T47D (cell line): ENCODE measurements around the gene TCERG1.
"Not testable (repeated sequence)": the region's sequence is repeated elsewhere in the genome, so short reads cannot be mapped to it uniquely, and the experiment has no call there.

Source experiments
- DNase-seq, 2 experiments: peaks; one replicate each; pipeline versions ENCODE4 v3.0.0 to v3.0.0-alpha.2; 2011 to 2012; ENCODE audit warnings: low read depth in 1 of 2, low spot score in 1 of 2
- JUND ChIP-seq: IDR thresholded peaks from 2 replicates; pipeline ENCODE4 v1.6.1; 2012; ENCODE audit warnings: low read depth
- in situ Hi-C: cut with HindIII; loops from 2 replicates; pipeline ENCODE4 v1.10.0; 2016; ENCODE audit warnings: low sequenced_read_pairs, low pct_unique_long_range_greater_than_20kb

Gene TCERG1

DNA sequence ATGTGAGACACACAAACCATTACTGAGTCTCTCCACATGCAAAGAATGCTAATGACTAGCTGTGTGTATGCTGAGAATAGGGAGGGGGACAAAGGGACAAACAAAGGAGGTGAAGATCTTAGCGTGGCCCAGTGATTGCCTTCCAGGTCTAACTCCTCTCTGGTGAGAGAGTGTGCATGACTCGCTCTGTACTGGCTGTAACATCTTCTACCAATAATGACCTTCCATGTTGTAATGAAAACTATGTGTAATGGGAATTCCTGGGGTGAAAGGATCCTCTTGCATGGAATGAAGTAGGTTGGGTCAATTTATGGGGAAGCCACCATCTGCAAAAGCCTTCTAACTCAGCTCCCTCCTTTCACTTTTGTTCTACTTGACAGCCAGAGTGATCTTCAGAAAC, 93.3 kb downstream of the TCERG1 start:
- no peak for TF ChIP-seq JUND
- in situ Hi-C loops, result no loop called here

DNA sequence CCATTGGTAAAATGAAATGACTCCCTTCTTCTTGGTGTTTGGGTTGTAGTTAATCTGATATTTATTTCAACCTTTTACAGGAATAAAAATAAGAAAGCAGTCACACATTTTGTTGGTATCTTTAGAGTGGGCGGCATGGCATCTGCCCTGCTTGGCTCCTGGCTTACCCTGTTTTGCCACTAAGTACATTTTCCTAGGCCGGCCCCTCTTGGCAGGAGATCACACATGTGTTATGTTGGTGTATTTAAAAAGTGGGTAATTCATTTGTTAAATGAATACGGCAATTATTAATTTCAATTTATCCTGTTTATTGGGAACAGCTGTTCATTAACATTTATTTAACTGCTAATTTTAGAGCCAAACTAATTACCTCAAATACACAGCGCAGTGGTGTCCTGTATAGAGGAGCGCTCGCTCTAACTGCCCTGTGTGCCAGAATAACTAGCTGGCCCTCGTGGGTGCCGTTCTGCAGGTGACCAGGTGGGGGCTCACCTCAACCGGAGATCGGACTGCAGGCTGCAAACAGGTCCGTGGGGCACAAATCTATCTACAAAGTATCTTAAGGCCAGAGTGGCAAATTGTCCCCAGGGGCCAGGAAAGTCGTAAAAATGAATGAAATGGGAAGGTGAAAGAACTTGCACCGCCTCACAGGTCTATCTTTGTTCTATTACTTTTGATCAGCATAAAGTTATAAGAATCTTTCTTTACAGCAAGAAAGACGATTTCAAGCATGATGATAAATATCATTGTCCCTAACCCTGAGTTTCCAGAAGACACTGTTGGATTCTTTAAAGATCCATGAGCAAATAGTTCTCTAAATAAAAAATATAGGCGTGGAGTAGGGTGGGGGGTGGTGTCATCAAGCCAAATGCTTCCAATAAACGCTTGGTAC, 95.1 kb downstream of the TCERG1 start:
- in situ Hi-C loops, result no loop called here
- TF ChIP-seq JUND, result no peak
- peak; percentile 71 to 79 for DNase-seq

More for the DNA sequence above, 93.3 kb downstream of the TCERG1 start:
- DNase-seq, result no peak

DNA sequence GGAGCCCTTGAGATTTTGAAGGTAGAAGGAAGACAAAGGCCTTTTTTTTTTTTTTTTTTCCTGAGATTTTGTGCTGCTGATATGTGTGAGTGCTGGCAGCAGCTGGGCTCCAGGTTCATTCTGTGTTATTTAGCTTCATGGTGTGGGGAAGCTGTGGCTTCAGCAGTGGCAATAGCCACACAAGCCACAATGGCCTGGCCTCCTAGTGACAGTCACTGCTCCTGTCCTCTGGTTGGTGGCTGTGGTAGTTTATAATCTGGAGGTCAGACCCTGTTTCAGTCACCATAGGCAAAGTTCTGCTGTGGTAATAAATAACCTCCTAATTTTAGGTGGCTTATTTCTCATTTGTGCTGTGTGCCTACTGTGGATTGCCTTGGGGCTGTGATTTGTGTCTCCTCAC, 97.1 kb downstream of the TCERG1 start:
- in situ Hi-C loops, result no loop called here
- TF ChIP-seq JUND, result no peak
- no peak for DNase-seq

DNA sequence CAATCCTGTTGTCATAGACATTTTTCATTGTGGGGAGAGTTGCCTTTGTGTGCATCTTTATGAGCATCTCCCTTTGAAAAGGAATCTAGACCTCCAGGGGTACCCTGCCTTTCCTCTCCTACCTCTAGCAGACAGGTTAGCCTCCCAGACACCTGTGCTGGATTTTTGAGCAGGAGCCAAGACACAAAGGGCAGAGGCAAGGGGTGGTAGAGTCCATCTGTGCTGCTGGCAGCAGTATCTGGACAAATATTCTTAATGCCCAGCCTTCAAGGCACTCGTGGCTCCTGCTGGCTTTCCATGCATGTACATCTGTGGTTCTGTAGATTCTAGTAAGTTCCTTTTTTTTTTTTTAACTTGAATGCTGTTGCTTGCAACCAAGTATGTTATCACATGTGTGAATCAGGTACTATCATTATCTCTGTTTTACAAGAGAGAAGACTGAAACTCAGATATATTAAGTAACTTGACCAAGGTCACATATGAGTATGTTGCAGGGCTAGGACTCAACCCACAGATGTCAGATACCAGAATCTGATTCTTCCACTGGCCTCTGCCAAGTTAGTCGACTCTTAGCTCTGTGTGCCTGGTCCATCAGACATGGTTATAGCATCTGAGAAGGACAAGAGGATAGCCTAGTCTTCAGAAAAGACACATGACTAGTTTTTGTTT, 101.8 kb downstream of the TCERG1 start:
- in situ Hi-C loops, result no loop called here
- DNase-seq, result no peak
- TF ChIP-seq JUND, result no peak

- no peak for TF ChIP-seq JUND
- no peak for DNase-seq
- in situ Hi-C loops, result no loop called here
These were observed 102.5 kb downstream of the TCERG1 start for GRCh38 chr5:146549615-146550014.

DNA sequence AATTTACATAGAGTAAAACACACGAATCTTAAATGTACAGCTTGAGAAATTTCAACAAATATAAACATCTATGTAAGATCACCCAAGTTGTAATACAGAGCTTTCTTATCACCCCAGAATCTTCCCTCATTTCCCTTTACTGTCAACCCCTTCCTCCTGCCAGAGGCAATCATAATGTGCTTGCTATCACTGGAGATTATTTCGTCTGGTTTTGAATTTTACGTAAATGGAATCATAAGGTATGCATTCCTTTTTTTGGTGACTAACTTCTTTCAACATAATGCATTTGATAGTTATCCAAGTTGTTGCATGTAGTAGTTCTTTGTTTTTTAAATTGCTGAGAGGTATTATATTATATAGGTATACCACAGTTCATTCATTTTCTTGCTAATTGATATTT, 106.3 kb downstream of the TCERG1 start:
- no peak for TF ChIP-seq JUND
- no peak for DNase-seq
- in situ Hi-C loops, result no loop called here

GRCh38 chr5:146556884-146557283, 109.8 kb downstream of the TCERG1 start:
- in situ Hi-C loops, DNase-seq: not testable (repeated sequence)

DNA sequence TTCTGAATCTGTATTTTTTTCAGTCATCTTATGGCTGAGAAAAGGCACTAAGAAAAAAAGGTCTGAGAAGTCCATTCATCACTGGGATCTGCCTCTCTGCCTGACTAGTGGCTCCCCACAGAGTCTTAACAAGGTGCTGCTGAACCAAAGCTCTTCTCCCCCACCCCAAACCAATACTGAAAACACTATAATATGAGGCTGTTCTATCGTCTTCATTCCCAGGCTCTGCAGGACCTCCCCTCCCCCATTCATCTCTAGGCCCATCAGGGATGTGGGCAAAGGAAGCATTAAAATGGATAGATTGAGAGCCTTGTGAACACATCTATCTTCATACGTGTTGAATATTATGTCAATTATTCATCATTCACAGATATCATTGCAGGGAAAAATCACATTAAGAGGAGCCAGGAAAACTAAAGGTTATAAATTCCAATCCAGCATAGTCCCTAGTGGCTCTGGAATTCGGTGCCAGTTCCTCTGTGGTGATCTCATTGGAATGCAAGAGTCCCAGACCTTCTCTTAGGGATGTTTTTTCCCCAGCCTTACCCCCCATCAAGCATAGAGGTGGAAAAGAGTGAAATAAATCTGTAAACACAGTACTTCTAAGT, 113.2 kb downstream of the TCERG1 start:
- TF ChIP-seq JUND, result no peak
- DNase-seq, result no peak
- in situ Hi-C loops, result no loop called here
